Measurements from ENCODE around the gene SHB.
"Not testable (repeated sequence)": the region's sequence is repeated elsewhere in the genome, so short reads cannot be mapped to it uniquely, and the experiment has no call there.

Gene SHB

DNA sequence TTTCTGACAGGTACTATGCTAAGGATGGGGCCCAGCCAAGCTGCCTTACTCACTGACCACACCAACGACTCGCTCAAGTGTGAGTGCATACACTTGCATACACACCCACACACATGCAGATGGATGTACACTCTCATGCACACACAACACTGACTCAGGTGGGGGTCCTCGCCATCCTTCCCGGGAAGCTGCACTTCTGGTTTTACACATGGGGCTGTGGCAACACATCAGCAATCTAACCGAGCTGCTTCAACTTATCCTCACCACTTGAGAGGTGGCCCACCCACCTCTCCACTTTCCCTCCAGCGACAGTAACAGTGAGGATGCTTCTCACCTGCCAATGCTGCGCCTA lies 97.9 kb downstream of the SHB start:
- Mint-ChIP-seq H3K27me3 (no peaks in the 10 kb centered on the region), H3K27ac (no peak overlapping the region), H3K4me3 (no peak overlapping the region), H3K9me3 (no peaks in the 10 kb centered on the region), H3K4me1 (no peaks in the 10 kb centered on the region), H3K36me3 (no peaks in the 10 kb centered on the region)

DNA sequence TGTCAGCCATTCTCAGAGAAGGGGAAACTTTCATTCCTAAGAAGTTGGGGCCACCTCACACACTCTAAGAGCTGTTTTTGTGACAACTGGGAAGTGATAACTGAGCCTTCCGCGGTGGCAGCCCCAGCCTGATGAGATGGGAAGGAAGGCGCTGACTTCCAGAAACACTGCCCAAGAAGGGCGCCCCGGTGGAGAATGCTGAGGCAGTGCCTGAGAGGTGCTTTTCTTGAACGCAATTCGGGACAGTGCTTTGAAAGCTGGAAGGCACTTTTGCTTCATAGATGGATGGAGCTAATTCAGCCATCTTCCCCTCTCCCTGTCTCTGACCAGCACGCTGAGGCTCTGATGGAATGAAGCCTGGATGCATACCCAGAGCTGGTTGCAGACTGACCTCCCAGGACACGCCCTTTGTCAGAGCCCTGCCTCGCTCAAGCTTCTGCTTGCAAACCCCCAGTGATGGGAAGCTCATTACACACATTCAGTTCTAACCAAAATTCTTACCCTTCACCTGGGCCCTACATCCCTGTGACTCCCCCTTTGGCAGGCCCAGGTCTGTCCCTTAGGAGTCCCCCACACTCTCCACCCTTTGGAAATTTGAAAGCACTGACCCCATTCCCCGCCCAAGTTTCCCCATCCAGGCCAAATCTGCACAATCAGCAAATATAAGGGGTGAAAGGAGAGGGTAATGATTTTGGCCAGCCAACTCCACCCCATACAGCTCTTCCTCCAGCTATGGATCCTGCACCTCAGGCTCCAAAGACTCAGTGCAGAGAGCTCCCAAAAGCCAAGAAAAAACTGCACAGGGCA lies 98.5 kb downstream of the SHB start:
- no peak overlapping the region for H3K27ac Mint-ChIP-seq
- no peak overlapping the region for H3K4me3 Mint-ChIP-seq

DNA sequence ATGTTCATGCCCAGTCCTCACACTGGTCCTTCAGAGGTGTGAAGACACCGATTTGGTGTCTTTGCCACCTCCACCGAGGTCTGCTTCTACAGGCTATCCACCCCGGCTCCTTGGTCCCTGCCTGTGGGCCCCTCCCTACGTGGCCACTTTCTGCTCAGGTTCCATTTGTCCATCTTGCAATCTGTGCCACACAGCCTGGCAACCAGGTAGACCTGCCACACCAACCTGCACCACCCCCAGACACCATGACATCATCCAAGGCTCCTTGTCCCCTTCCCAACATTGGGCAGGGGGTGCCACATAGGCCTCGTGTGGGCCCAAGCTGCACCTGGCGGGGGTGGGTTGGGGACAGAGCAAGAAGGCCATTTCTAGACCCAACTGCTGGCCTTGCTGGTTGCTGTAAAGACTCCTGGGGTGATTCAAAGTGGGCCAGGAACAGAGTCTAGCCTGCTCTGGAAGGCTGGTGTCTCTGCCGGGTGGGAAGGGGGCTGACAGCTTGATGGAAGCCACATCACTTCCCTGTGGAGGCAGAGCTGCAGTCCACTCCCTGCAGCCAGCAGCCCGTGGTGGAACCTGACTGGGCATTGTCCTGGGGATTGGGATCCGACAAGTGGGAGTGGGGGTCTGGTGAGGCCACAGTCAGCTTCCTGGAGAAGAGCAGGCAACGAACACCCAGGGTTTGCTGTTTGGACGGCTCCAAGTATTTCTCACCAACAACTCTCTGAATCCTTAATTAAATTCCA lies 99.3 kb downstream of the SHB start:
- H3K9me3 Mint-ChIP-seq = no peaks in the 10 kb centered on the region
- H3K27me3 Mint-ChIP-seq = no peaks in the 10 kb centered on the region
- no peak overlapping the region for H3K27ac Mint-ChIP-seq
- H3K4me3 Mint-ChIP-seq = no peak overlapping the region
- no peaks in the 10 kb centered on the region for H3K36me3 Mint-ChIP-seq
- no peaks in the 10 kb centered on the region for H3K4me1 Mint-ChIP-seq

More for the DNA sequence above, 98.5 kb downstream of the SHB start:
- Mint-ChIP-seq H3K27me3 (no peaks in the 10 kb centered on the region), H3K4me1 (no peaks in the 10 kb centered on the region), H3K9me3 (no peaks in the 10 kb centered on the region), H3K36me3 (no peaks in the 10 kb centered on the region)

- H3K4me1 Mint-ChIP-seq = no peaks in the 10 kb centered on the region
- no peaks in the 10 kb centered on the region for H3K27me3 Mint-ChIP-seq
- H3K27ac Mint-ChIP-seq = no peak overlapping the region
- H3K9me3 Mint-ChIP-seq = no peaks in the 10 kb centered on the region
- no peak overlapping the region for H3K4me3 Mint-ChIP-seq
- no peaks in the 10 kb centered on the region for H3K36me3 Mint-ChIP-seq
Measured at GRCh38 chr9:37969130-37969529, 99.9 kb downstream of the SHB start.

DNA sequence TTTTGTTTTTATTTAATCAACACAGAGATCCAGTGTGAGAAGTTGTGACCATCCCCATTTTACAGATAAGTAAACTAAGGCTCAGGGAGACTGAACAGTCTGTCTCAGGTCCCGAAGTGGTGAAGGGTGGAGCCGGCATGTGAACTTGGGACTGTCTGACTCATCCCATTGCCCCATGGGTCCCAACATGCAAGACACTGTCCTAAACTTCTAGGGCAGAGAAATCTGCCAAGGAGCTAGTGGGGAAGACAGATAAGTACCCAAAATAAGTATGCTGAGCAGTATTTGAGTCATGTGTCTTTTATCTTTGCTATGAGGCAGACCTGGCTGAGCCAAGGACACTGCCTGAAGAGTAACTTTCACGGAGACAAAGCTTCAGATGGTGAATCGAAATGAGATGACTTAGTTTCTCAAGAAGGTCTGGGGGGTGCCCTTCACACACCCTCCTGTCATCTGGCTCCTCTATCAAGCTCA lies 100.8 kb downstream of the SHB start:
- Mint-ChIP-seq H3K36me3 (no peaks in the 10 kb centered on the region), H3K4me3 (no peak overlapping the region), H3K27me3 (no peaks in the 10 kb centered on the region), H3K27ac (no peak overlapping the region), H3K9me3 (no peaks in the 10 kb centered on the region), H3K4me1 (no peaks in the 10 kb centered on the region)

DNA sequence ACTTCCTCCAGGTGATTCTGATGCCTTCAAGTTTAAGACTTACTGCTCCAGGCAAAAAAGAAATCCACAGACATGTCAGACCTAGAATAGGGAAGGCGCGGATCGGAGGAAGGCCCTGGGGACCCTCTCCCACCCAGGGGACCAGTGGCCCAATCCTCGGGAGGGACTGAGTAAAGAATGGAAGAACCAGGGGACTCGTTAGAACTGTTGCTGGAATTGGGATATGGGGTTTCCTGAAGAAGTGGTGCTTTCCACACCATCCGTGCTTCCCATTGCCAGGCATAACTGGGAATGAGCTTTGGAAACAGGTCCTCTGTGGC lies 101.3 kb downstream of the SHB start:
- Mint-ChIP-seq H3K4me1 (no peaks in the 10 kb centered on the region), H3K27me3 (no peaks in the 10 kb centered on the region), H3K9me3 (no peaks in the 10 kb centered on the region), H3K27ac (no peak overlapping the region), H3K36me3 (no peaks in the 10 kb centered on the region), H3K4me3 (no peak overlapping the region)

DNA sequence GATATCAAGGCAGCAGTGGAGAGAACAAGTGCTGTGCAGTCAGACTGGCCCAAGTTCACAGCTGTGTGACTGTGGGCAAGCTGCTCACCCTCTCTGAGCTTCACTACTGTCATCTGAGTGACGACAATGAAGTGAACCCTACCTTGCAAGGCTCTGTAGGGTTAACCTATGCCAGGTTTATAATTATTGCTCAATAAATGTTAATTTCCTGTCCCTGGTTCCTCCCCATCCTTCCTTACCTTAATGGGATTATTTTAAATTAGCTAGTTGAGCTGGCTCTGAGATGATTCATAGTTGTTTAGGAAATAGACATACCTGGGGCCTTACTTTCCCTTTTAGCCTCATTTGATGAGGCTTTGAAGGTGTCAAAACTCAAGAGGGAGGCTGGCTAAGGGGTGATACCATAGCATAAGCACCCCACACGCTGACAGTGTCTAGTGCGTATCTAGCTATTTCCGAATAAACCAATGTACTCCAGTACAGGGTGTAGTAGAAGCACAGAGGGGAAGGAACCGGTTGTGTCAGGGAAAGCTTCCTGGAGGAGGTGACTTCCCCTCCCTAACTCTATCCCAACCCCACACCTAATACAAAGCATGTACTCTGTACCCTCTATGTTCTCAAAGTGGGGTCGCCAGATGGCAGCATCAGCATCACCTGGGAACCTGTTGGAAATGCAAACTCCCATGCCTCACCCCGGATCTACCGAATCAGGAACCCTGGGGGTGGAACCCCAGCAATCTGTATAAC lies 101.8 kb downstream of the SHB start:
- H3K27me3 Mint-ChIP-seq = no peaks in the 10 kb centered on the region
- no peak overlapping the region for H3K4me3 Mint-ChIP-seq
- no peaks in the 10 kb centered on the region for H3K4me1 Mint-ChIP-seq
- H3K36me3 Mint-ChIP-seq = no peaks in the 10 kb centered on the region
- no peaks in the 10 kb centered on the region for H3K9me3 Mint-ChIP-seq
- H3K27ac Mint-ChIP-seq = no peak overlapping the region

GRCh38 chr9:37966412-37967013 lies 102.5 kb downstream of the SHB start:
- Mint-ChIP-seq H3K9me3 (no peaks in the 10 kb centered on the region), H3K4me3 (no peak overlapping the region), H3K36me3 (no peaks in the 10 kb centered on the region), H3K27ac (no peak overlapping the region), H3K27me3 (no peaks in the 10 kb centered on the region), H3K4me1 (no peaks in the 10 kb centered on the region)

- H3K9me3 Mint-ChIP-seq, H3K36me3 Mint-ChIP-seq, H3K27ac Mint-ChIP-seq, H3K27me3 Mint-ChIP-seq, H3K4me3 Mint-ChIP-seq, H3K4me1 Mint-ChIP-seq: not testable (repeated sequence)
Measured at GRCh38 chr9:37965676-37966345, 103.2 kb downstream of the SHB start.

DNA sequence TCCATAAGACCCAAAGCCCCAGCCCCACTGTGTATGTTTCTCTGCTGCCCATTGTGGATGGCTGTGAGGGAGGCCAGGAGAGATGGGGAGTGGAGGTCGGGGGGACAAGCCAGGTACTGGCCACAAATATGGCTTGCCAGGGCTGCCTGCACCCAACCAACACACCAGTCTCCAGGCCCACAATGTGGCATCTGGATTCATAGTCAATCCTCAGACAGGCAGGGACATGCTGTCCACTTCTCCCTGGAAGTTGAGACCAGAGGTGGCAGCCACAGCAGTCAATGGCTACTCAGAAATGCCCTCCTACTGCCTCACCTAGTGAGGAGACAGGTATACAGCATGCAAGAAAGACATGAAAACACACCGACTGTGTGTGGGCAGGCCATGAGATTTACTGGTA lies 103.9 kb downstream of the SHB start:
- Mint-ChIP-seq H3K4me1 (no peaks in the 10 kb centered on the region), H3K36me3 (no peaks in the 10 kb centered on the region), H3K4me3 (no peak overlapping the region), H3K27ac (no peak overlapping the region), H3K27me3 (no peaks in the 10 kb centered on the region), H3K9me3 (no peaks in the 10 kb centered on the region)

GRCh38 chr9:37964740-37965081 lies 104.3 kb downstream of the SHB start:
- Mint-ChIP-seq H3K27me3 (no peaks in the 10 kb centered on the region), H3K4me1 (no peaks in the 10 kb centered on the region), H3K4me3 (no peak overlapping the region), H3K27ac (no peak overlapping the region), H3K36me3 (no peaks in the 10 kb centered on the region), H3K9me3 (no peaks in the 10 kb centered on the region)

DNA sequence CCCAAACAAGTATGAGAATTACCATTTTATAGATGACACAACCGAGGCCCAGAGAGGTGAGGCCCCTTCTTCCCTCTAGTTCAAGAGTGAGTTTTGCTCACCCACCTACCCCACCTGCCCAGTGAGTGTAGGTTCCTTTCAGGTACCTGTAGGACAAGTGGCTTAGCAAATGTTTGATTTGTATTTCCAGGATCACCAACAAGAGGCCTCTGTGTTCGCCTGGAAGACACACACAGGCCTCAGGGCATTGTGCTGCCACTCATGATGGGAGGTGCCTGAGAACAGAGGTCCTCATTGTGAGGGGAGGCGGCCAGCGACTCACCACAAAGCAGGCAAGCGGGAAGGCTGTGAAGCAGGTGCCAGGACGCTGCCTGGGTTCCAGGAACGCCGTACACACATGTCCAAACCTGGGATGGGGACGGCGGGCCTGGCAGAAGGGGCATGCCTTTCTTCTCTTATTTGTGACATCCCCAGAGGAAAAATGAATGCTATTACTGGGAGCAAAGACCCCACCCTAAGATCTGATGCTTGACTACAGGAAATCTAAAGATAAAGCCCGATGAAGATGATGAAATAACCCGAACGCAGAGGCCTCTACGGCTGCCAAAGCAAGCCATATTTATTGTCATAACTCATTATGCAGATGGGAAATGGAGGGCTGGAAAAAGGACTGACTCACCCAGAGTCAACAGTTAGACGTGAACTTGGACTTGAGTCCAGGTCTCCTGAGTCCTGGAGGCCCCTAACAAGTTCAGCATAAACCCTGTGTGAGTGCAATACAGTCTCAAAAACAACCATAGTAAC lies 104.9 kb downstream of the SHB start:
- no peaks in the 10 kb centered on the region for H3K4me1 Mint-ChIP-seq
- H3K4me3 Mint-ChIP-seq = no peak overlapping the region
- H3K27ac Mint-ChIP-seq = no peak overlapping the region
- no peaks in the 10 kb centered on the region for H3K9me3 Mint-ChIP-seq
- H3K27me3 Mint-ChIP-seq = no peaks in the 10 kb centered on the region
- H3K36me3 Mint-ChIP-seq = no peaks in the 10 kb centered on the region

GRCh38 chr9:37961351-37961750 lies 107.7 kb downstream of the SHB start:
- no peak overlapping the region for H3K4me3 Mint-ChIP-seq
- no peaks in the 10 kb centered on the region for H3K27me3 Mint-ChIP-seq
- no peak overlapping the region for H3K27ac Mint-ChIP-seq
- no peaks in the 10 kb centered on the region for H3K36me3 Mint-ChIP-seq
- no peaks in the 10 kb centered on the region for H3K4me1 Mint-ChIP-seq
- H3K9me3 Mint-ChIP-seq = no peaks in the 10 kb centered on the region

GRCh38 chr9:37960631-37961030 lies 108.4 kb downstream of the SHB start:
- no peaks in the 10 kb centered on the region for H3K27me3 Mint-ChIP-seq
- H3K9me3 Mint-ChIP-seq = no peaks in the 10 kb centered on the region
- no peaks in the 10 kb centered on the region for H3K4me1 Mint-ChIP-seq
- no peak overlapping the region for H3K4me3 Mint-ChIP-seq
- H3K27ac Mint-ChIP-seq = no peak overlapping the region
- no peaks in the 10 kb centered on the region for H3K36me3 Mint-ChIP-seq

- H3K27me3 Mint-ChIP-seq = no peaks in the 10 kb centered on the region
- H3K9me3 Mint-ChIP-seq = no peaks in the 10 kb centered on the region
- H3K27ac Mint-ChIP-seq = no peak overlapping the region
- H3K4me1 Mint-ChIP-seq = no peaks in the 10 kb centered on the region
- no peaks in the 10 kb centered on the region for H3K36me3 Mint-ChIP-seq
- H3K4me3 Mint-ChIP-seq = no peak overlapping the region
Measured at GRCh38 chr9:37959976-37960375, 109.1 kb downstream of the SHB start.
